OCI-LY7 (cell line): ENCODE measurements around the gene PARD3B. TPM values are rescaled to one million over a fixed set of nuclear protein-coding genes. Genes with fewer than 3 reads are reported as not detected.

Experiments used
- BruUV-seq: library from RNA; stranded (reverse); fragments of 400-500 nt; replicated peaks from 2 replicates; lab custom pipeline; 2021; lab: Mats Ljungman, UMichigan
- CTCF ChIA-PET: fragments of 300-600 bp; sonication (Branson Sonifier 250); formaldehyde crosslinking; loops from one replicate; lab custom pipeline; 2022; ENCODE audit warnings: antibody characterized with exemption; ENCODE audit not compliant: unreplicated experiment; lab: Charles Lee
- POLR2A ChIA-PET: fragments of 300-600 bp; sonication (Branson Sonifier 250); formaldehyde crosslinking; loops from one replicate; lab custom pipeline; 2022; ENCODE audit warnings: antibody characterized with exemption; lab: Charles Lee
- DNase-seq: peaks from one replicate; pipeline ENCODE4 v3.0.0-alpha.2; 2015; ENCODE audit warnings: low spot score
- H2AFZ ChIP-seq: fragments of 200-600 bp; sonication (generic), shearing (Covaris generic); 2 replicates; pipeline ENCODE4 v1.6.1; 2014; ENCODE audit warnings: mild to moderate bottlenecking, antibody characterized with exemption, low read length, moderate library complexity
- H3K27ac ChIP-seq: fragments of 200-600 bp; sonication (generic); 2 replicates; pipeline ENCODE4 v1.5.1; 2014; ENCODE audit warnings: mixed run types, low read depth, mild to moderate bottlenecking, moderate library complexity, low read length, inconsistent platforms; ENCODE audit not compliant: poor library complexity, severe bottlenecking
- H3K36me3 ChIP-seq: fragments of 200-600 bp; sonication (generic); 2 replicates; pipeline ENCODE4 v1.6.1; 2014; ENCODE audit warnings: mild to moderate bottlenecking, antibody characterized with exemption, low read length, moderate library complexity, mixed read lengths; ENCODE audit not compliant: insufficient read depth
- H3K4me1 ChIP-seq: fragments of 200-600 bp; sonication (generic); 2 replicates; pipeline ENCODE4 v1.5.1; 2014; ENCODE audit warnings: mild to moderate bottlenecking, low read length; ENCODE audit not compliant: insufficient read depth, poor library complexity, severe bottlenecking
- H3K4me2 ChIP-seq: fragments of 200-600 bp; sonication (generic); 2 replicates; pipeline ENCODE4 v1.6.1; 2014; ENCODE audit warnings: mild to moderate bottlenecking, low read length
- H3K4me3 ChIP-seq: fragments of 200-600 bp; sonication (generic); 2 replicates; pipeline ENCODE4 v1.5.1; 2014; ENCODE audit warnings: mild to moderate bottlenecking, low read depth, low read length; ENCODE audit not compliant: poor library complexity, severe bottlenecking
- H3K79me2 ChIP-seq: fragments of 200-600 bp; sonication (generic); 2 replicates; pipeline ENCODE4 v1.6.1; 2016; ENCODE audit warnings: low read depth, mild to moderate bottlenecking, low read length, moderate library complexity, mixed read lengths; ENCODE audit not compliant: insufficient read depth
- H3K9me2 ChIP-seq: fragments of 200-600 bp; sonication (generic); 2 replicates; pipeline ENCODE4 v1.6.1; 2016; ENCODE audit warnings: mild to moderate bottlenecking, low read length, mixed read lengths; ENCODE audit not compliant: insufficient read depth
- H3K9me3 ChIP-seq: fragments of 200-600 bp; sonication (generic); 2 replicates; pipeline ENCODE4 v1.6.1; 2014; ENCODE audit warnings: mild to moderate bottlenecking, mixed run types, low read length, mixed read lengths
- H4K20me1 ChIP-seq: fragments of 200-600 bp; sonication (generic); 2 replicates; pipeline ENCODE4 v1.6.1; 2014; ENCODE audit warnings: mild to moderate bottlenecking, antibody characterized with exemption, low read length, moderate library complexity, mixed read lengths; ENCODE audit not compliant: insufficient read depth
- EZH2phosphoT487 ChIP-seq: fragments of 200-600 bp; sonication (generic); IDR thresholded peaks from 2 replicates; pipeline ENCODE4 v1.6.1; 2018; ENCODE audit warnings: low read depth, borderline replicate concordance, mild to moderate bottlenecking, mixed run types, antibody characterized with exemption, low read length, moderate library complexity, mixed read lengths
- intact Hi-C: fragments of 100-400 bp; cut with micrococcal nuclease; formaldehyde crosslinking; loops from one replicate; pipeline ENCODE4 v1.10.0; 2022; ENCODE audit not compliant: unreplicated experiment
- total RNA-seq, 2 experiments: library from RNA; depleted of rRNA in 1 of 2; stranded (reverse); fragments of >200 nt in 1 of 2; shearing (Covaris generic) in 1 of 2; gene quantifications; 2 replicates each; pipeline ENCODE4 v1.2.3, GENCODE V29; 2014 to 2022
- TF ChIP-seq, protein P1 (sequence below): fragments of 200-600 bp; sonication (generic); conservative IDR thresholded peaks from 2 replicates; pipeline ENCODE4 v1.5.1; 2014; ENCODE audit warnings: mild to moderate bottlenecking, antibody characterized with exemption, low read length, moderate library complexity, mixed read lengths

Gene PARD3B
- total RNA-seq, 2 experiments from 2014 or later: not detected

DNA sequence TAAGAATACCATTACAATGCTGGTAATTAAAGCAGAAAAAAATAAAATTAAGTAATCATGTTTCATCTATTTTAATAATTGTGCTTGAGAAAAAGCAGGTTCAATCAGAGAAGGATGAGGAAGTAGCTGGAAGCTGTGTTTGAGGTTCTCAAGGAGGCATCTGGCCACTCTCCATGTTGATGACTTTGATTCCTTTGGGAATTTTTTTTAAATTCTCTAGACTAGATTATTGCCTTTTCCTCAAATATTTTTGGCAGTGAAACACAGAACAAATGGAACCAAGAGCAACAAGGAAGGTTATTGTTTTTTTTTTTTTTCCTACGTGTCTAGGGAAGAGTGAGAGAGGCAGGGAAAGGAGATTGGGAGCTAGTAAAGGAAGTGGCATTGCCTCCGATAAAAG, 1037.1 kb downstream of the PARD3B start:
- TF ChIP-seq, protein P1, sequence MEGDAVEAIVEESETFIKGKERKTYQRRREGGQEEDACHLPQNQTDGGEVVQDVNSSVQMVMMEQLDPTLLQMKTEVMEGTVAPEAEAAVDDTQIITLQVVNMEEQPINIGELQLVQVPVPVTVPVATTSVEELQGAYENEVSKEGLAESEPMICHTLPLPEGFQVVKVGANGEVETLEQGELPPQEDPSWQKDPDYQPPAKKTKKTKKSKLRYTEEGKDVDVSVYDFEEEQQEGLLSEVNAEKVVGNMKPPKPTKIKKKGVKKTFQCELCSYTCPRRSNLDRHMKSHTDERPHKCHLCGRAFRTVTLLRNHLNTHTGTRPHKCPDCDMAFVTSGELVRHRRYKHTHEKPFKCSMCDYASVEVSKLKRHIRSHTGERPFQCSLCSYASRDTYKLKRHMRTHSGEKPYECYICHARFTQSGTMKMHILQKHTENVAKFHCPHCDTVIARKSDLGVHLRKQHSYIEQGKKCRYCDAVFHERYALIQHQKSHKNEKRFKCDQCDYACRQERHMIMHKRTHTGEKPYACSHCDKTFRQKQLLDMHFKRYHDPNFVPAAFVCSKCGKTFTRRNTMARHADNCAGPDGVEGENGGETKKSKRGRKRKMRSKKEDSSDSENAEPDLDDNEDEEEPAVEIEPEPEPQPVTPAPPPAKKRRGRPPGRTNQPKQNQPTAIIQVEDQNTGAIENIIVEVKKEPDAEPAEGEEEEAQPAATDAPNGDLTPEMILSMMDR: no peak
- TF ChIP-seq EZH2phosphoT487: no peak
- Histone ChIP-seq H2AFZ (no peak overlapping the region), H3K27ac (no peak overlapping the region), H3K4me1 (no peaks in the 10 kb centered on the region), H3K4me3 (no peak overlapping the region), H4K20me1 (no peaks in the 10 kb centered on the region), H3K9me3 (no peaks in the 10 kb centered on the region), H3K79me2 (no peaks in the 10 kb centered on the region), H3K4me2 (no peak overlapping the region), H3K9me2 (no peaks in the 10 kb centered on the region), H3K36me3 (no peaks in the 10 kb centered on the region)
- ChIA-PET CTCF (no interaction called here), POLR2A (no interaction called here)
- no TSS peak for BruUV-seq
- no peak for DNase-seq
- intact Hi-C loops: no loop called here

DNA sequence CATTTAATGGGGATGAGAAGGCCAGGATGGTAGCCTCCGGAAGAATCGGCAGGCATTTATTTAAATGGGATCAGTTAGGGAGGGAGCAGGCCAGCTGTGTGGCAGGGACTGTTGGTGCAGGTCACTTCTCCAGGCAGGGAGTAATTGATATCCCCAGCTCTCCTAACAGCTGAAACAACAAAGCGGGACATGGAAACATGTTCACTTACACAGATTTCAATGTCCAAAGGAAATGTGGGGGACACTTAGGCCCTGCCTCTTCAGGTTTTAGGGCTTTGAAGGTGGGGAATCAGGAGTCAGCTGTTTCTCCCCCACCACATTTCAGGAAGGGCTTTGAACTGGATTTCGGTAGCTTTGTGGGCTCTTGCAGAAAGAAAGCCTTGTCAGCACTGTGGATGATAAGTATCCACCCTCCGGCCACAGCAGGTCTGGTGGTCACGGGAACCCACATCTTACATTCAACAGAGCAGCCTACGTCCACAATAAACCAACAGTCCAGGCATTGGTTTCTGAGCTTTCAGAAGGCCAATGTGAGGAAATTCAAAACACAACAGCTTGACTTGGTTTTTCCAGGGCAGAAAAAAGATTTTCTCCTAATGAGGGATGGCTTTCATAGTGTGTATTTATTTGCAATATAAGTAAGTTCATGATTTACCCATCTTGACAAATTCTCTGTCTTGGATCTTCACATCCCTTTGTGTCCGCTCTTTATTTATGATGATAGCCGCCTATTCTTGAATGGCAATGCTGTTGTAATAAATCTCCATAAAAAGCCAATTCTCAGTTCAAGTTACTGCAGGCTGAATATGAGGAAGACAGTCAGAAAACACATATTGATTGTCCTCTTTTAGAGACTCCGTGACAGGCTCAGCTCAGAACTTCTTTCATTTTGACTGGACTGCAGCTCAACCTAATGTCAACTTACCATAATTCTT, 1040.4 kb downstream of the PARD3B start:
- BruUV-seq: no TSS peak
- no peak for TF ChIP-seq EZH2phosphoT487
- TF ChIP-seq, protein P1: no peak
- H3K79me2 ChIP-seq: no peaks in the 10 kb centered on the region
- H3K36me3 ChIP-seq: no peaks in the 10 kb centered on the region
- H2AFZ ChIP-seq: no peak overlapping the region
- no peaks in the 10 kb centered on the region for H4K20me1 ChIP-seq
- no peak overlapping the region for H3K27ac ChIP-seq
- DNase-seq: no peak
- no peaks in the 10 kb centered on the region for H3K4me1 ChIP-seq
- H3K9me2 ChIP-seq: no peaks in the 10 kb centered on the region
- intact Hi-C loops: no loop called here
- ChIA-PET CTCF (no interaction called here), POLR2A (interaction anchor here (0.6 kb wide), 1 partner anchor 264 kb away, joined by 6 read pairs; no protein-coding TSS in a partner anchor)
- no peaks in the 10 kb centered on the region for H3K9me3 ChIP-seq
- H3K4me2 ChIP-seq: no peak overlapping the region
- H3K4me3 ChIP-seq: no peak overlapping the region

DNA sequence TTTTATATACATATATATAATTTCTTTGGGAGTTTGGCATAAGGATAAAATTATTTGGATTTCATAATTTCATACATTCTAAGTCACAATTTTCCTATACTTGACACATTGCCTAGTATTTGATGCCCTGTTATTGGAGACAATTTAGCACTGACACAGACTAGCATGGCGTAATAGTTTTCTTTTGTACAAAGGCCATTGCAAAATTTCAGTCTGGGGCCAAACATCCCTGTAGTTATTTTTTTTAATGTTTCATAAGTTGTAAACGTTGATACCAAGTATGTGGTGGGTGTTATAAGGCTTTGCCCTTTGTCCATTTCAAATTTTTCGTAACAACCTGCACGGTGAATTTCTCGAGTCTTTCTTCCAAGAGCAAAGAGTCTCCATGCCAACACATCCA, 1041.4 kb downstream of the PARD3B start:
- H3K27ac ChIP-seq: no peak overlapping the region
- H3K9me2 ChIP-seq: no peaks in the 10 kb centered on the region
- H3K36me3 ChIP-seq: no peaks in the 10 kb centered on the region
- POLR2A ChIA-PET: no interaction called here
- no peaks in the 10 kb centered on the region for H3K79me2 ChIP-seq
- CTCF ChIA-PET: no interaction called here
- H3K4me2 ChIP-seq: no peak overlapping the region
- no peaks in the 10 kb centered on the region for H3K9me3 ChIP-seq
- intact Hi-C loops: no loop called here
- no peaks in the 10 kb centered on the region for H4K20me1 ChIP-seq
- no peaks in the 10 kb centered on the region for H3K4me1 ChIP-seq
- BruUV-seq: no TSS peak
- TF ChIP-seq EZH2phosphoT487: no peak
- TF ChIP-seq, protein P1: no peak
- no peak for DNase-seq
- no peak overlapping the region for H2AFZ ChIP-seq
- H3K4me3 ChIP-seq: no peak overlapping the region
